Muscle of back (tissue), 11 donors: ENCODE results near the gene PRKN. TPM values are rescaled to one million over a fixed set of nuclear protein-coding genes. Genes with fewer than 3 reads are reported as not detected.

Experiments used
- DNase-seq, 3 donors: peaks; one replicate each; pipeline versions ENCODE4 v3.0.0 to v3.0.0-alpha.2; 2013
- polyA plus RNA-seq, 10 donors: library from polyadenylated mRNA; unstranded; fragments of 120-200 nt; gene quantifications; one replicate each; pipeline ENCODE4 v1.2.1, GENCODE V29; 2013; ENCODE audit not compliant: insufficient read length in 10 of 10

Gene PRKN
- polyA plus RNA-seq, 10 donors = 2.5 to 6.4 (median 3.6) TPM

DNA sequence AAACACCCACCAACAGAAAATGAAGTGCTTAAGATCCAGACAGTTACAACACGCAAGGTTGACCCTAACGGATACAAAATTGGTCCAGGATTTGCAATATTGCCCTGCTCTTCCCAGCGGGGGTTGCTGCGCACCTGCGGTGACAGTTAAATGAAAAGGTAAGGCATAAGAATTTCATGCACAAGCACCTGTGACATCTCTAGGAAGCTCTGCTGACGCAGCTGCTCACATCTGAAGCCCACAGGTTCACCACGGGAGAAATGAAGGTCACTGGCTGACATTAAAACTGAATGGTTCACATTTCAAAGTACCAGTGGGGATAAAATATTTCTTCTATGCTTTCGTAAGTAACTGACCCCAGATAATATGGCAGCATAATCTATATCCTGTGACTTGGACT lies 764.4 kb downstream of the PRKN start:
- DNase-seq = no peak

DNA sequence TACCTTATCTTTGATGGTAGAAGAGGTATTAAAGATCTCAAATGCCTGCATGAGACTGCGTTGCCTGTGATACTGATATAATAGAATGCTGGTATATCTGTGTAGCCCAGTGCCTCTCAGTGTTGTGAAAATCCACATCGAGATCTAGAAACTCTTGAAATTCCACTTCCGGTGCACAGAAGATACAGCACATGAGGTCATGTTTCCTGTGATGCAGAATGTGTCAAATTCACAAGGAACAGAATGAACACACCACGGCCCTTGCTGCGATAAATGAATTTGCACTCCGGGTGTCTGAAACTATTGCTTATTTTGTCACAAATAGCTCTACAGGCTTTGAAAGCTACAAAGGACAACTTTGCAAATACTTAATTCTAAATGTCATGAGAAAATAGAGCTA lies 765.8 kb downstream of the PRKN start:
- DNase-seq = no peak

DNA sequence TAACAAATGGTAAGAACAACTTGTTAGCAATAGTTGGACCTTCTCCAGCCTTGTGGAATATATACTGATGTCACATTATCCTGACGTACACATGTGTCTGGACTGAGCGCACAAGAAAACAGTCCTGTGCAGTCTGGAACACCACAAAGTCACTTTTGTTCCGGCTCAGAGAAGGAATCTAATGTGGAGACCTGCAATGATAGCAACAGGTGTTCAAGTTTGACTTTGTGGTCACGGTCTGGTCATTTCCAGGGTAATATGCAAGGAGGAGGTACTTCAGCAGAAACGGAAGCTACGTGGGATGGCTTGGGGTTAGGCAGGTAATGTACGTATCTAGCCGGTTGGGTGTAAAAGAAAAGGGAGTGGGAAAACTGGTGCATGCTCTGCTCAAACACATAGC lies 766.5 kb downstream of the PRKN start:
- no peak for DNase-seq

DNA sequence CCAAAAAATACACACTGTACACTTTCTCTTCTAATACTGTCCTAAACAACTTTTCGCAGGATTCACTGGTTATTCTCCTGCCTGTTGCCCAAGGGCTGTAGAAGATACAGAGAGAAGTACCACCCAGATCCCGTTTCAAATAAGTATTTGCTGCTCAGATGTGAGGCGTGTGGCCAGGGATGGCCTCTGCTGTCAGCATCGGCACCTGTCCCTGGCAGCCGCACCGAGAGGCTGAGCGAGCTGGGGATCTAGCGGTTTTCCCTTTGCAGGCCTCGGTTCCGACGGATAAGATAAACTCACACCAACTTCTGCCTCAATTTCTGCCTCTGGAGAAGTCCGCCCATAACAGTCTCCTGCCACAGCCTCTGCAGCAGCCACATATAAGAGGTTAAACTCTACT lies 768.5 kb downstream of the PRKN start:
- no peak for DNase-seq

DNA sequence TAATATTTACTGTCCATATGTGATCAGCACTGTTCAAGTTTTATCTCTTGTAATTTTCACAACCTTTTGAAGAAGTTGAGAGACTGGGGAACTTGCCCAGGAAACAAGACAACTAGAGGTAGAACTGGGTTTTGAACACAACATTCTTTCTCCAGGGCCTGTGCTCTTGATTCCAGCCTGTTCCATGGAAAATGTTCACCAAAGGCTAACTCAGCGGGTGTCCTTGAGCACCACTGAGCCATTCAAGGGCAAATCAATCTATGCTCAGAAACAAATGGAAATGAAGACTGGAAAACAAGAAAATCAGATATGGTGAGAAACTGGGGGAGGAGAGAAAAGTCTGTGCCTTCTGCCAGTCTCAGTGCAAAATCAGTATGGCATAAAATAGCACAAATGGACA lies 771.5 kb downstream of the PRKN start:
- no peak for DNase-seq

DNA sequence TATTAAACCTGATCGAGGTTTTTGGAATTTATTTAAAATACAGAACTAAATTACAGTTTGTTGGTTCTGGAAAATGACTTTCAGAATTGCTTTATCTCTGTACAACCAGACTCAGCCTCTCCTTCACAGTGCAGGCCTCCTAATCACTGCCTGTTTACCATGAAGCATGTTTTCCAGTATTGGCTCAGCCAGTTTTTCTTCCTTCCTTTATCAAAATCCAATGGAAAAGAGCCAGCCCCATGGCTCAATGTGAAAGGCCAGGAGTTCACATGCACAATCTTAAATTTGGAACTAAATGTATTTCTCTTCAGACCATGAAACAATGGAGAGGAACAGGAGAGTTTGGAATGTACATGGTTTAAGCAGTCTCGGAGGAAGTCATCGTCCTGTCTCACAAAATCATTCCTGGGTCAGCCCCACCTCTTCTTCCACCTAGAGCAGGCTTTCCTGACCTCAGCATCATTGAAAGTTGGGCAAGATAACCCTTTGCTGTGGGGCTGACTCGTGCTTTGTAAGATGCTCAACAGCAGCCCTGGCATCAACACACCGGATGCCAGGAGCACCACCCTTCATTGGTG lies 772.8 kb downstream of the PRKN start:
- no peak for DNase-seq

DNA sequence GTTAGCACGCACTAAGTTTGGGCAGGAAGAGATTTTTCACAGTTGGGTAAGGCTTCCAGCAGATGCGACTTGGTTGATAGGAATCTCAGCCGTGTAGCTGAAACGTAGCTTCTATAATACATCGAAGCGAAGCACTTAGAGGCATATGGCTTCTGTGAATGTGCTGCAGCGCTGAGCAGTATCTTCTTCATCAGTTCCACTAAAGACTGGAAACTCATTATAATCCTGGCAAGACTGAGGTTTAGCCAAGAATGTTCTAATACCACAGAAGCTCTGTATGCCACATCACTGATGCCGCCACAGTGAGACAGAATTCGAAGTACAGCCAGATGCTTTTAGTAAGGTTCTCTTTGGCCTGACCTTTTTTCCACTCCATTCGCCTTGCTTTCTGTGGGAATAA lies 773.5 kb downstream of the PRKN start:
- DNase-seq = no peak

DNA sequence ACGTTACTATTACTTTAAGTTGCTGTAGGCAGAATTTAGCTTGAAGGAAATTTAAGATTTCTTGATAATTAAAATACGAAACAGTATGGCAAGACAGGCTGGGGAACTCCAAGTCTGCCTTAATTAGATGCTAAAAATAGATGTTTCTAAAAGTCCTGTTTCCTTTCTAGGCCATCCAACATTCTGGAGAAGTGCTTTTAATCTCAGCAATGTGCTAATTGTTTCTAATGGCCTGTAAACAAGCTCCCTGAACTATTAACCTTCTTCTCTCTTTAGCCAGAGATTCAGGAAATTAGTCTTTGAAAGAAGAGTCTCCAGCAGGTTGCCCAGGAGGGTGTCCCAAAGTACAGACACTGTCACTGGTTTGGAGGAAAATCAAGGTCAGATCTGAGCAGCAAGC lies 776.4 kb downstream of the PRKN start:
- no peak for DNase-seq

DNA sequence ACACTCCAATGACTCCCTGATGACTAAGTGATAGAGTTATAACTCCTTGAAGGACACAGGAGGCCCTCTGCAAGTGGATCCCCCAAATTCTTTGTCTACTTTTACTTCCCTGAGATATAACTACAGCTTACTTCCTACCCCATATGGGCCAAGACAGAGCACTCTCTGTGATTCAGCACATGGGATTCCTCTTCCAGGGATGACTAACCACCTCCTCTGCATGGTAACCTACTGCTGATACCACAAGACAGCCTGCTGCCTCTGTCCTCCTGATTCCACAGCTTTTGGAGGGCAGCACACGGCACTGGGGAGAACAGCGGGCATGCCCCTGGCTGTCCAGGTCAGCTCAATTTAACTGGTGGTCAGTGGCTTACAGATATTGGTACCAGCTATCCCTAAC lies 778.0 kb downstream of the PRKN start:
- DNase-seq = no peak

DNA sequence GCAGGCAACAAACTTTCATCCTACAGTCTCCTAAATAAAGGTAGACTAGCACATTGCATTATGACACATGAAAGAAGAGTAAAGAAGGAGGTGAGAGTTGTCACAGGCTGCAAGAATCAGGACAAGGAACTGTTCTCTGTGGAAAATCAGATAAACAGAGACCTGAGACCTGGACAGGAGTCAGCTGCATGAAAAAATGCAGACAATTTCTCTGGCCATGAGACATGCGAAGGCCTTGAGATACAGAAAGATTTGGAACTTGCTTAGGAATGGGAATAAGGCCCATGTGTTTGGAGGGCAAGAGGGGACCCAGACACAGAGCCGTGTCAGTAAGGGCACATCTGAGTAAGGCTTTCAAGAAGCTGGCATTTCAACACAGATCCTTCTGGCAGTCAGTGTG lies 779.1 kb downstream of the PRKN start:
- no peak for DNase-seq

DNA sequence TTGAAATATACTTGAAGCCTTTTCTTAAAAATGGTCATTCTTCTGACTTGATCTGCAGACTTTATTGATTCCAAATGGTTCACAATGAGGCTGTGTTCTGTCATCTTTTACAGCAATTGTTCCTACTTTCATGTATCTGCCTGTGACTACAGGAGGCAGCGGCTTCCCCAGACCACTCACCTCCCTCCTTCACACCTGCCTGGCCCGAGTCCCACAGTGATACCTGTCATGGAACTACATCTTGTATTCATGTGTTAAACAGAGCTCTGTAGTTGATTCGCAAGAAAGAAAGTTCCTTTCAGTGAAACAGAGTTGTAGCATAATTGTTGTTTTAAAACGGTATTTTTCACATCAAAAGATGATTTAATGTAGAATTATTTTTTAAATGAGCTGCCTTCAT lies 780.2 kb downstream of the PRKN start:
- DNase-seq = no peak

DNA sequence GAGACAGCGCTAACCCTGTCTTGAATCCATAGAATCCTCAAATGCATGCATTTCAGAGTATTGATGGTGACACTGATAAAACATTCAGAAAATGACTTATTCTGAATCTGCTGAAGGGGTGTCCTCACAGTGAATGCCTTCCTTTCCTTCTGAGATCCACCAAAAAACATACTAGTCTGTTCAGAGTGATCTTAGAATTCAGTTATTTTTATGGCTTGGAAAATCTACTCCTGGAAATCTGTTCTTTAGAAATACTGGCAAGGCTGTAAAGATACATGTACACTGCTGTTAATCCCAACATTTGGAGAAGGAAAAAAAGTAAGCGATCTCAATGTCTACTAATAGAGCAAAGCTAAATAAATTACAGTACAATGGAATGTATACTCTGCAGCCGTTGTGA lies 781.1 kb downstream of the PRKN start:
- DNase-seq = peak in 1 of 3 donors; percentile 30

DNA sequence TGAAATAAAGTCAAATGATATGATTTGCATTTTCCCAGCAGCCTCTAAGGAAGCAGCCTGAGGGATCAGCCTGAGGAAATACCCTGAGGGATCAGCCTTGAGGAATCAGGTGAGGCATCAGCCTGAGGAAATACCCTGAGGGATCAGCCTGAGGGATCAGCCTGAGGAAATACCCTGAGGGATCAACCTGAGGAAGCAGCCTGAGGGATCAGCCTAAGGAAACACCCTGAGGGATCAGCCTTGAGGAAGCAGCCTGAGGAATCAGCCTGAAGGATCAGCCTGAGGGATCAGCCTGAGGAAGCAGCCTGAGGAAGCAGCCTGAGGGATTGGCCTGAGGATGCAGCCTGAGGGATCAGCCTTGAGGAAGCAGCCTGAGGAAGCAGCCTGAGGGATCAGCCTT lies 784.0 kb downstream of the PRKN start:
- no peak for DNase-seq

DNA sequence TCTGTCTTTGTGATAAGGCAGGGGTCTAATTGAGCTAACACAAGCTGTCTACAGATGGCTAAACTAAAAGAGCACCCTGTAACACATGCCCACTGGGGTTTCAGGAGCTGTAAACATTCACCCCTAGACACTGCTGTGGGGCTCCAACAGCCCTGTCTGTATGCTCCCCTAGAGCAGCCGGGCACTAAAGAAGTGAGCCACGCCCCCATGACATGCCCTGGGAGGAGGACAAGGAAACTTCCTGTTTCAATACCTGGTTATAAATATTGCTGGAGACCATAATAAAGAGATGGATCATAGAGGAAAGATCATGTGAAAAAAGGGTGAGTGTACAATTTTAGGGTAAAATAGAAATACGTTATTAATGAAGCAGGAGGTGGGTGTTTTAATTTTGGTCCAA lies 786.0 kb downstream of the PRKN start:
- DNase-seq = no peak

DNA sequence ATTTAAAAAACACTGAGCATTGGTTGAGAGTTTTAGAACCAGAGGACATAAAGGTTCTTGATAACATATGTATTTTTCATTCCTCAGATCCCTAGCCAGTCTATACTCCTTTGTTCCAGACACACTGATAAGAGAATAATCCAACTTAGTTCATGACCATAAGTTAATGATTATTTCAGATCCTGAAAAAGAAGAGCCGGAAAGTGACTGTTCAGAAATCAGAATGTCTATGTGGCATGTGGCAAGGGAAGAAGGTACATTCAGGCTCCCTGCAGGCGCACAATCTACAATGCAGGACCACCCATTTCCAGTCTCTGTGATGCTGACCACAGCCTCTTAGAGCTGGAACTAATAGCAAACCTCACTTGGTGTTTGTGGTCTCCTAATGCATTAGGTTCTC lies 787.0 kb downstream of the PRKN start:
- no peak for DNase-seq

DNA sequence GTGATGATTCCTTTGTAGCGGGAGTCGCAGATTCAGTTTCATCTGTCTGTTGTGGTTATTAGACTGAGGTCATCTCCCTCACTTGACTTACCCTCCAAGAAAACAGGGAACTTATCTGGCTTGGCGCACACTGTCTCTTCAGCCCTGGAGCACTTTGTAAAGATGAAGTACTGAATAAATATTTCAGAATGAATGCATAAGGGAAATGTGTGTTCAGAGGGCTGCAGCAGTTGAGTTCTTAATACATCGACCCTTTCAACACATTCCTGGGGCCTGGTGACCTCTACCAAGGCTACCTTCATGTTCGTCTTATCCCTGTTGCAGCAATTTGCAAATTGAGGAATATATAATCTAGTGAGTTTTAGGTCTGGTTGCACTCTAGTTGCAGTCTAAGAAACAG lies 801.2 kb downstream of the PRKN start:
- no peak for DNase-seq

DNA sequence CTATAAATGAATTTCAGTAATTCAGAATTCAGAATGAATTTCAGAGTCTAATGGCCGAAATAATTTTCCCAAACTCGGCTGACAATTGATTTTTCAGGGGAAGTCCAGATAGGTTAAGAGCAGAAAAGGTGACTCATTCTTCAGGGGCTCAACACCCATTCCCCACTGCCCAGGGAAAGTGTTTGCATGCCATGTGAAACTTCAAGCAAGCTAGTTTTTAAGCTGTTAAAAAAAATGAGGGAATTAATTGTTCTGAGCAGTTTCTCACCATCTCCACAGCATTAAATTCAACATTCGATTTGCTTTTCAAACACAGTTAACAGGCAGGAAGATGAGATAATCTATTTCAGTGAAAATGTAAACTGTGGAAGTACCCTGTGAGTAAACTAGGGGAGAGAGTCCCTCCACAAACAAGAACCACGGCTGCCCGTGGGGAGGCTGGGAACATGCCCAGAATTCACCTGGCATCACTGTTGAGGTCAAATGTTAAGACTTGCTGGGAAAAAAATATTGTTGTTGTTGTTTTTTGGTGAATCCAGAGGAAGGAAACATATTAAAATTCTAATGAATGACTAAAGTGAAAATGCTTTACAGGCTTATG lies 803.0 kb downstream of the PRKN start:
- no peak for DNase-seq

DNA sequence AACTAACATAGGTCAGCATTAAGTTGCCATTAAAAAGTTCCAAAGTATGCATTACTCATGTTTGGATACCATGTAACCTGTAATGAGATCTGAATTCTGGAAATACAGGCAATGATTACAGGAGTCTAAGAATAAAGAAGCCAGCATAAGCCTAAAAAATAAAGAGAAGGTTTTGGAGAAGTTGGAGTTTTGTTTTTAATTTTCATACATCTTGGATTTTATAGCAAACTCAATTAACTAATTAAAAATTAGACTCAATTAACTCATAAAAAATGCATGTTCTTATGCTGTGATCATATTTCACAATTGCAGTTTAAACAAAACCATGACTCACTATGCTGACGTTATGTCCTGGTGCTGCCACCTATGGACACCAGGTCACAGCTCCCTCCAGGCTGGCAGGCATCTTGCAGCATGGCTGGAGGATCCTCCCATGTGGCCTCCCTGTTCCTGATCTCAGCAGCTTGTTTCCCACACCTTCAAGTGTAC lies 804.9 kb downstream of the PRKN start:
- peak in 2 of 3 donors; percentile 14 to 26 for DNase-seq

DNA sequence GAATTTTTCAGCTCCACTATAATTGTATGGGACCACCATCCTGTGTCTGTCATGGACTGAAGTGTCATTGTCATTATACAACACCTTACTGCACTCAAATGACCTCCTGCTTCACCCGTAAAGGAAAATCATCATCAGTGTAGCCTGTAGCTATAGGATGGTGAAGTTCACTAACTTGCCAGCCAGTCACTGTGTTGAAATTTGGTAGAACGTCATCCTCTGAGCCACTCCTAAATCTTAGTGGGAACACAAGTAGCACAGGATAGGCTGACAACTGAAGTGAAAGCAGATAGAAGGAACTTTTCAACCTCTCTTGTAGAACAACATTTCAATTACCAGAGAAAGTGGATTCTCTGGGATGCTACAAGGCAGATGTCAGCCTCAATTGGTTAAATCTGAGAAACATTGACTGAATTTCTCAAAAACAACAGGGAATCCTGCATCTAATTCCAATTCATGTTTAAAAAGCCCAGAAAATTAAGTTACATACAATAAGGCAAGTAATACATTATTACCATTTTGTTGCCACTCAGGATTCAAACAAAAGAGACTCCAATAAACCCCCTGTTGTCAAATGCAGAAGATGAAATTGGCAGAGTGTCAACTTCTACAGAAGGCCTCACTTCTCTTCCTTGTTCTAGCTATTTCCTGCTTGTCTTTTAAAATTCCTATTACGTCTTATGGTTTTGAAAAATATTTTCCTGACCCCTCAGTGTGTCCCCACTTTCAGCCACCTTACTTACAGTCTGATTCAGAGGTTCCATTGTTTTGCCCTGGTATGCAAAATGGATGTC lies 805.8 kb downstream of the PRKN start:
- DNase-seq = no peak

DNA sequence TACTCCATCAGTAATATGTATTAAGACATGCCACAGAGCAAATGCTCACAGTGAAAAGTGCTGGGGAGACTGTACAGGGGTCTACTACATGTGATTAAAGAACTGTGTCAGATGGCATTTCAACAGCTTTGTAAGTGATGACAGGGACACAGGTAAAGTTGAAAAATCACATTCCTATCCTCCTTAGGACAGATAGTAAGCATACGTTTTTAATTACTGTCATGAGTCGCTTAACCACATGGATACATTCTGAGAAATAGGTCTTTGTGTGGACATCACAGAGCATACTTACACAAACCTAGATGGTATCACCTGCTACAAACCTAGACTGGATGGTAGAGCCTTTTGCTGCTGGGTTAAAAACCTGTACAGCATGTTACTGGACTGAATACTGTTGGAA lies 807.9 kb downstream of the PRKN start:
- DNase-seq = no peak

DNA sequence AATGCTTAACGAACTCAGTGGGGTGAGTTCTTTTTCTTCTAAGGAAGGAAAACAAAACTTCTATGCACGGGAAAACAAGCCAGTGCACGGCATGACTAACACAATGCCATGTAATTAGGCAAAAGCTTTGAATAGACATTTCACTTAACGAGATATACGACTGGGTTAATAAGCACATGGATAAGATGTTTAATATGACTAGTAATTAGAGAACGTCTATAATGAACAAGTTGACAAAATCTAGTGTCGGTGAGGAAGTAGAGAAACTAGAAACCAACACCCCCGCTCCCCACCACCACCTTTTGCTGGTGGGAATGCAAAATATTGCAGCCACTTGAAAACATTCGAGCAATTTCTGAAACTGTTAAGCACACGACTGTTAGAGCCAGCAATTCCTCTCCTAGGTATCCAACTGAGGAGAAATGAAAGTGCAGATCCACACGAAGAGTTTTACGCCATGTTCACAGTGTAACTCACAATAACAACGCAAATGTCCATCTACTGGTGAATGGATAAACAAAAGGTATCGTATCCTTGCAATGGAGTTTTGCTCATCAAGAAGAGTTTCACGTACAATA lies 808.8 kb downstream of the PRKN start:
- DNase-seq = no peak

DNA sequence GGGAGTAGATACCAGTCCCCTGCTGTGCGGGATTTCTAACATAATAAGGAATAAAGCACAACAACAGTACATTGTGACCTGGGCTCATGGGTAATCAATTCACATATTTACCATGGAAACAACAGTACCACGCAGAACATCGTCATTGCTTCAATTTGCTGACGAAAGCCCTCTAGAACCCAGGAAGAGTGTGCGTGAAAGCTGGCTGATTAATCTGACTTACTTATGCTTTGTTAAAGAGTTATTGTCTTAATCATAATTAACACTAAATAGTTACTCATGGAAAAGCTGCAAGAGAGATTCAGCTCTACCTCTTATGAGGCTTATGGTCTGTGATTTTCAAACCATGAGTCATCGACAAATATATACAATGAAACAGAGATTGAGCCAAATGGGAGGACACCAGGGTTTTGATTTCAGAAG lies 809.4 kb downstream of the PRKN start:
- DNase-seq = no peak

DNA sequence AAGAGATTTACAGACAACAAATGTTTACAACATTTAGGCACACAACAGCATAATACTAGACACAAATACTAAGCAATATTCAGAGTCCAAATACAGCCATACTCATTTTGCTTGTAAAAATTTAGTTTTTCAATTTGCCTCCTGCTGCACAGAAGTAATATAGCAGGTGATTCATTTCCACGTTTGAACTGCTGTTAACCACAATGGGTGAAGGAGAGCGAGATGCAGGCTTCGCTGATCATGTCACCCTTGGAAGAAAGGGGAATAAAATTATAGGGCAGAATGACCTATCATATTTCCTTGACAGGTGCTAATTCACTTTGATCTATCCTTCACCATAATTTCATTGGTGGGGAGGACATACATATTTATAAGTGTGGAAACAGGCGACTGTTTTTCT lies 809.9 kb downstream of the PRKN start:
- DNase-seq = no peak
